ENCODE measurements around the gene APBB1IP.
"Not testable (repeated sequence)": the region's sequence is repeated elsewhere in the genome, so short reads cannot be mapped to it uniquely, and the experiment has no call there.

APBB1IP gene

DNA sequence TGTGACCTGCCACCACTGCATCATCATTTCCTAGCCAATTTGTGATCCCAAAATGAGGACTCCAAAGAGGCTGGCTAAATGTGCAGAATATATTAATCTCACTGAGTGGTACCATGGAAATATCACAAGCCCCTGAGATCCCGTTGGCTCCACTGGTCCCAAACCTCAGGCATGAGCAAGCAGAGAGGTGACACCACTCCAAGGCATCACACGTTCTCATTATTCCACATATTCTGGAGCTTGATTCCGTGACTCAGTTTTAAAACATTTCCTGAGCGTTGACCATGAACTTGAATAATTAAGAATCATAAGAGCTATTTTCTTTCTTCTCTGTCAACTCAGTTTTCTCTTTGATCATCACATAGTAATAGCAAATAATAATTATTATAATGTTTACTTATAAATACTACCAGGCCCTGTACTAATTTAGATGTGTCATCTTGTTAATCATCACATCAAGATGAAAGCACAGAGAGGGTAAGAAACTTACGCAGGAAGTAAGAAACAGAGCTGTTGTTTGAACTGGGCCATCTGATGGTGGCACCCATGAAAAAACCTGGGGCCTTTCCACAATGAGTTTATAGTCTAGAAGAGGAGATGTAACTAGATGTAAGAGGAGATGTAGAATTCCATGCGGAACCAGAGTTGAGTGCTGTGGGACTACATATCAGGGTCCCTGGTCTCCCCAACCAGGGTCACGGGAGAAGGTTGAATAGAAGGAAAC, 3.5 kb downstream of the APBB1IP start:
- DNase-seq (ENCODE audit: low spot score) = no peak

DNA sequence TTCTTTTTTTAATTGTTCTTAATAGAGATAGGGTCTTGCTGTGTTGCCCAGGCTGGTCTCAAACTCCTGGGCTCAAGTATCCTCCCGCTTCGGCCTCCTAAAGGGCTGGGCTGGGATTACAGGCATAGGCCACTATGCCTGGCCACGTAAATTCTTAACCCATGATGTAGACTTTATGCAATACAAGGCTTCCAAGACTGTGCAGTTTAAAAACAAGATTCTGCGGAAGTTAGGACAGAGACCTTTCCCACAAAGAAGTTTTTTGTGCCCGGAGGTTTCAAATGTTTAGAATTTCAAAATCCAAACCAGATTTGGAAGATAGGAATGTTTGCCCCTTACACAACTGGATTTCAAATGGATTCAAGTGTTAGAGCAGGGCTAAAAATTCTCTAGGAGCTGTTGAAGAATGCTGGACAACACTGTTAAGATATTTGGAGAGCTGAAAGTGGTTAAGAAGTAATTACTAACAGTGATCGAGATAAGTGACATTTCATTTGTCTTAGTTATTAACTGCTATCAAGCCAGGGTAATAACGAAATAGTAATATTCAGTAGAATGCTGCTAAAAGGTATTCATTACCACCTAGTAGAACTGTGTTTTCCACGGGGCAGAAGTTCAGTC, 7.4 kb downstream of the APBB1IP start:
- DNase-seq (ENCODE audit: low spot score) = no peak

DNA sequence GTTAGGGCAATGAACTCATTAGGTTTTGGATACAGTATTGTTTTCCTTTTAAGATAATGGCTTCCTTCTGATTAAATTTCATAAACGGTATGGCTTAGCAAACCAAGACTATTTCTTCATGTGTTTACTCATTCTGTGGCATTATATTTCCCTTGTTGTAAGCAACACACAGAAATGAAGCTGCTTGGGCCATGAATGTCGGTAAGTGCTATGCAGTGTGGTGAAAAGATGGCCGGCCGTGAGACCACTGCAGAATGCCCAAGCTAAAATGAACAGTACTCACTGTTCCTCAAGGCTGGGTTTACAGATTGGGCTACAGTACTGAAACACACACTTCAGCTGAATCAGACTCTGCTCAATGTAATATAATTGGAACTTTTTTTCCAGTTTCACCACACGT, 8.1 kb downstream of the APBB1IP start:
- no peak for DNase-seq (ENCODE audit: low spot score)

DNA sequence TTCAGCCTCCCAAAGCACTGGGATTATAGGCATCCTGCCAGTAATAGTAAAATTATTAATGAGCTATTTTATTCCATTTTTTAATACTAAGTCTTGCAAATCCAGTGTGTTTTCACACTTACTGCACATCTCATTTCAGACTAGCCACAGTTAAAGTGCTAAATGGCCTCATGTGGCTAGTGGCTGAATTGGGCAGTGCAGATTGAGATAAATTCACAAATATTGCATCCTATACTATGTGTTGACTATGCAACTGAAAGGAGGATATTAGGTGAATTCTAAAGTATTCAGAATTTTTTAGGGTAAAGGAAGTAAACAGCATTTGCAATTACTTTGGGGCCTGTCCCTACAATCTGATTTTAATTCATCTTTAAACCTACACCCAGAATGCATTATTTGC, 10.2 kb downstream of the APBB1IP start:
- DNase-seq (ENCODE audit: low spot score) = no peak

DNA sequence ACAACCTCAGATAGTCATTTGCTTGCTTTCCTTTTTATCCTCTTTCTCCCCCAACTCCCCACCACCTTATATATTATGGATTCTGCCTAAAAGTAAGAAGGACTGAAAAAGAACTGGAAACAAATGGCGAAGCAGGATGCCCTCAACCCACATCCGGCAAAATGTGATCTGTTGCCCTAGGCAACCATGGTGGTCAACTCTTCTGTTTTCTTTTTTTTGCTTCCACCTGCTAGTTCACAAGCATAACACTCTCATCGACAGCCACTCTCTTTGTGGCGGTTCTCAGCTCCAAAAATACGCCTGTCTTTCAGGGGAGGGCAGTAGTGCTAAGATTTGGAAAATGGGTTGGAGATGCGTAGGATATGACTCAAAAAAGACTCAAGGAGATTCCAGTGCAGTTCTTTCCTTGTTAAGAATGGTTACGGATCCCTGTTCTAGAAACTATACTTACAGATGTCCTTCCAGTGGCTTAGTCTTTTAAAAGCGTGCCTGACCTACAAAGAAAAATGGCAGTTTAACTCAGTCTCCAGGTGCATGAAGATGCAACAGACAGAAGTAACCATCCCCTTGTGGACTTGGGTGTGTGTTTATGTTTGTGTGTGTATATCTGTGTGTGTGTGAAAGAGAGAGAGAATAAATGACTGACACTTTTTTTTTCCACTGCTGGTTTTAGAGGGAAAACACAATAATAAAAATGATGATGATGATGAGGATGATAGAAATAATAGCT, 10.7 kb downstream of the APBB1IP start:
- no peak for DNase-seq (ENCODE audit: low spot score)

DNA sequence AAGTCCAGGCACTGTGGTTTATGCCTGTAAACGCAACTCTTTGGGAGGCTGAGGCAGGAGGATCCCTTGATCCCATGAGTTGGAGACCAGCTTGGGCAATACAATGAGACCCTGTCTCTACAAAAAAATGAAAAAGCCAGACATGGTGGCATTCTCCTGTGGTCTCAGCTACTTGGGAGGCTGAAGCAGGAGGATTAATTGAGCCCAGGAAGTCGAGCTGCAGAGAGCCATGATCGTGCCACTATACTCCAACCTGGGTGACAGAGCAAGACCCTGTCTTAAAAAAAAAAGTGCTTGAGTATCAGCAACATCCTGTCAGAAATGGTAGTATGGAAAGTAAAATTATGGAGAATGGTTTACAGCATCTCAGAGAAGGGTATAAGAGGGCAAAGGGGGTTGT, 11.6 kb downstream of the APBB1IP start:
- DNase-seq (ENCODE audit: low spot score) = no peak

DNA sequence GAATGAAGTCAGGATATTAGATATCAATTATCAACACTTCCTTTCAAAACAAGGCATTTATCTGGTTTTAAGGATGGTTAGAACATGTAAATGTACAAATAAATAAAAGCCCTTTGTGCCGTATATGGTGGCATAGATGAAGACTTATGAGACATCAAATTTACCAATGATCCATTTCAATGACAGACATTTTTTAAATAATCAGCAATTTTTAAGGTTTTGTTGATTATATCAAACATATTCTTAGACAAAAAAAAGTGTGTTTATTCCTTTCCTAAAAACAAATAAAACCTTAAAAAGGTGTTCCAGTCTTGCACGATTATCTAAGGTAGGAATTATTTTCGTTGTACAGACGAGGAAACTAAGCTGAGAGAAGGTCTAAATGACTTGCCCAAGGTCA, 13.8 kb downstream of the APBB1IP start:
- DNase-seq (ENCODE audit: low spot score) = no peak

DNA sequence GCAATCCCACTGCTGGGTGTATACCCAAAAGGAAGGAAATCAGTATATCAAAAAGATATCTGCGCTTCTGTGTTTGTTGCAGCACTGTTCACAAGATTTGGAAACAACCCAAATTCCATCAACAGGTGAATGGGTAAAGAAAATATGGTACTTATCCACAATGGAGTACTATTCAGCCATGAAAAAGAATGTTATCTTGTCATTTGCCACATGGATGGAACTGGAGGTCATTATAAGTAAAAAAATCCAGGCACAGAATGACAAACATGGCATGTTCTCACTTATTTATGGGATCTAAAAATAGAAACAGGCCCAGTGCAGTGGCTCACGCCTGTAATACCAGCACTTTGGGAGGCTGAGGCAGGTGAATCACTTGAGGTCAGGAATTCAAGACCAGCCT, 15.7 kb downstream of the APBB1IP start:
- no peak for DNase-seq (ENCODE audit: low spot score)

DNA sequence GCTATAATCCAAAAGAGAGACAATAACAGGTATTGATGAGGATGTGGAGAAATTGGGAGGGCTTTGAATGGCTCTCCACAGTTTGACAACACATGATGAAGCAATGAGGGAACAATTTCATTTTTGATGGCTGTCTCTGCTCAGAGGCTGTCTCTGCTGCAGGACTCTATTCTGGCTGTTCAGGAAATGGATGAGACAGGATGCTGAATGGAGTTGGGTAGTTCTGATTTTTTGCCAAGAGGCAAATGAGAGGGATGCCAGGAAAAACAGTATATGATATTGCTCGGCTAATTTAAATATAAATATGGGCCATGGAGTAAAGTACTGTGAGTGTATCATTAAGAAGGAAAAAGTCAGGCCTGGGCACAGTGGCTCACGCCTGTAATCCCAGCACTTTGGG, 16.8 kb downstream of the APBB1IP start:
- DNase-seq (ENCODE audit: low spot score) = no peak

DNA sequence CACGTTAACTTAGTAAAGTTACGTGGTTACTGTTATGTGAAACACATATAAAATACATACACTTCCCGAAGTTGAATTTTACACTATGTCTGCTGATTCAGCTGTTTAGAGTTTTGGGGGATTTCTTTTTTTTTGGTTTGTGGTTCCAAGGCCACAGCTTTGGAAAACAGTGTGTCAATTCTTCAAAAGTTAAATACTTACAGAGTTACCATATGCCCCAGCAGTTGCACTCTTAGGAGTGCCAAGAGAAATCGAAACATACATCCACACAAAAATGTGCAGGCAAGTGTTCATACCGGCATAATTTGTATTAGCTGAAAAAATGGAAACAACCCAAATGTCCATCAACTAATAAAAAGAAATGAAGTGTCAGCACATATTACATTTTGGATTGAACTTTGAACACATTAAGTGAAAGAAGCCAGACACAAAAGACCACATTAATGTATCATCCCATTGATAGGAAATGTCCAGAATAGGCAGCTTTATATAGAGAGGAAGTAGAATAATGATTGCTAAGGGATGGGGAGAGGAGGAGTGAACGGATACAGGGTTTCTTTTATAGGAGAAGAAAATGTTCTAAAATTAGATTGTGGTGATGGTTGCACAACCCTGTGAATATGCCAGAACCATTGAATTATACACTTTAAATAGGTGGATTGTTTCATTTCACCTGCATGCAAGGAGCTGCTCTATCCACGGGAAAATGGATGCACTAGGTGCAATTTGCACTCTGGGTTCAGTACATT, 17.6 kb downstream of the APBB1IP start:
- no peak for DNase-seq (ENCODE audit: low spot score)

DNA sequence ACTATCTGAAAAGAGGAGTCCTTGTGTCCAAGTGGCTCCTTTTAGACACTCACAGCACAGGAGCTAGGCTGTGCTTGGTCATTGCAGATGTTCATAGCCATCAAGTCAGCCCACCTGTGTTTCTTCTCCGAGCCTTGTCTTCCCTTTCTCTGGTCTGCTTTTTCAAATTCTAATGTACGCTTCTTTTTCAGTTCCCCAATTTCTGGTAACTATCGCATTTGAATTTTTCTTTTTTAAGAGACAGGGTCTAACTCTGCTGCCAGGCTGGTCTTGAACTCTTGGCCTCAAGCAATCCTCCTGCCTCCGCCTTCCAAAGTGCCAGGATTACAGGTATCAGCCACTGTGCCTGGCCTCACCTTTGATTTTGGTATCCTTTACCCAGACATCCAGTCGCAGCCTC, 18.9 kb downstream of the APBB1IP start:
- DNase-seq (ENCODE audit: low spot score) = no peak

DNA sequence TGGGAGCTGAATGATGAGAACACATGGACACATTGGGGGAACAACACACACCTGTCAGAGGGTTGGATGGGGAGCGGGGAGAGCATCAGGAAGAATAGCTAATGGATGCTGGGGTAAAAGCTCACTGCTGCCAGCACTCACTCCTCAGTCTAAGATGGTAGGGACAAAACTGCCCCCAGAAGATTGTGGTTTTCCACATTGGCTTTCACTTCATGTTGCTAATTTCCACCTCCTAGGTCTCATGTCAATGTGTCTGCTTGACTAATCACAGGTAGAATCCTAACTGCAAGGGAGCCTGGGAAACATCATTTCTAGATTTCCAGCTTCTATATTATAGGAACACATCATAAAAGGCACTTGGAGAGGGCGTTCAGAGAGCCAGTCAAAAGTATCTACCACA, 22.6 kb downstream of the APBB1IP start:
- DNase-seq (ENCODE audit: low spot score) = no peak

DNA sequence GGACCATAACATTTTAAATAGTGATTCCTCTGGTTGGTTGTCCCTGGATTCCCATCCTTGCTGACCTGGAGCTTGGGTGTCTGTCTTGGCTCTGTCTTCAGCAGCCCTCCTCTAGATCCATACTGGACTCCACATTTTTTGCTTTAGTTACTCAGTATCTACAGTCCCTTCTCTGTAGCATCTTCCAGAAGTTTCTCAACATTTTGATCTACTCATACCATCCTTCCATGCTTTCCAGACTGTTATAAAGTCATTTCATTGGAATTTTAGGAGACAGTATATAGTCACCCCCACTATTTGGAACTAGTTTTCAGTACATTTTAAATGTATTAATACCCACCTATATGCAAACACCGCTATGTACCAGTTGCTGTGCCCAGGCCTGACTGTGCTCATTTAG, 25.8 kb downstream of the APBB1IP start:
- no peak for DNase-seq (ENCODE audit: low spot score)

DNA sequence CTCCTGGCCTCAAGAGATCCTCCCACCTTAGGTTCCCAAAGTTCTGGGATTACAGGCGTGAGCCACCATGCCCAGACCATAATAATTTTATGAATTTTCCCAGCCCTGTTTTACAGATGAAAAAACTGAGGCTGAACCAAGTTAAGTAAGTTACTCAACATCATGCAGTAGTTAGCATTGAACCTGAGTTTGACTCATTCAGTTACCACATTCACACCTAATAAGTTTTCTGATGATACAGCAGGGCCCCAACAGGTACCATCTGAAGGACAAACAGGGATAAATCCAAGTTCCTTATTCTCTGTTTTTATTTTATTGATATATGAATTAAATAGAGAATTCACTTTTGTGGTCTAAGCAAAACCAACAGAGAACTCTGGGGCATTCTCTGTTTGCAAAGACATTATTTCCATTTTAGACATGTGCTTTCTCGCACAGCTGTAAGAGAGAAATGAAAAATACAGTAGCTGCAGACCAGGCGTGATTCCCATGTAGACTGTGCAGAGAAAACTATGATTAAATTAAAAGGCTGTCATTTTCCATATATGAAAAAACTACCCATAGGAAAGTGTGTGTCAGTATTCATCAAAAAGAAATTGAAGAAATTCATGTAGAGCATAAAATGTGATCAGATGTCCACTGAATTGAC, 26.6 kb downstream of the APBB1IP start:
- no peak for DNase-seq (ENCODE audit: low spot score)

DNA sequence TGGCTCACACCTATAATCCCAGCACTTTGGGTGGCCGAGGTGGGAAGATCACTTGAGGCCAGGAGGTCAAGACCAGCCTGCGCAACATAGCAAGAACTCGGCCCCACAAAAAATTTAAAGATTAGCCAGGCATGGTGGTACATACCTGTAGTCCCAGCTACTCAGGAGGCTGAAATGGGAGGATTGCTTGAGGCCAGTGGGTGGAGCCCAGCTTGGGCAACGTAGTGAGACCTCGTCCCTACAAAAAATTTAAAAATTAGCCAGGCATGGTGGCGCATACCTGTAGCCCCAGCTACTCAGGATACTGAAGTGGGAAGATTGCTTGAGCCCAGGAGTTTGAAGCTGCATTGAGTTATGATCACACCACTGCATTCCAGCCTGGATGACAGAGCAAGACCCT, 28.4 kb downstream of the APBB1IP start:
- not testable (repeated sequence) for DNase-seq (ENCODE audit: low spot score)

DNA sequence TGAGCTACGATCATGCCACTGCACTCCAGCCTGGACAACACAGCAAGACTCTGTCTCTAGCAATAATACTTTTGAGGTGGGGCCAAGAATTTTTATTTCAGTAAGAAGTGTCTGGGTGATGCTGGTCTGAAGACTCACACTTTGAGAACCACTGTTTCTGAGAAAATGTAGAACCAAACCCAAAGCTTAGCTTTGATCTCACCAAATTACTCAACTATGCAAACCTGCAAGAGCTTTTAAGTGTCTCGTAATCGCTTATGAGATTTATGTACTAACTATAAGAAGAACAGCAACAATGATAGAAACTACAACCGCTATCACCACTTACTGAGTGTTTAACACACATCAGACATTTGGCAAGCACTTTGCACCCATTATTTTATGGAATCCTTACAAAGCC, 29.5 kb downstream of the APBB1IP start:
- no peak for DNase-seq (ENCODE audit: low spot score)

DNA sequence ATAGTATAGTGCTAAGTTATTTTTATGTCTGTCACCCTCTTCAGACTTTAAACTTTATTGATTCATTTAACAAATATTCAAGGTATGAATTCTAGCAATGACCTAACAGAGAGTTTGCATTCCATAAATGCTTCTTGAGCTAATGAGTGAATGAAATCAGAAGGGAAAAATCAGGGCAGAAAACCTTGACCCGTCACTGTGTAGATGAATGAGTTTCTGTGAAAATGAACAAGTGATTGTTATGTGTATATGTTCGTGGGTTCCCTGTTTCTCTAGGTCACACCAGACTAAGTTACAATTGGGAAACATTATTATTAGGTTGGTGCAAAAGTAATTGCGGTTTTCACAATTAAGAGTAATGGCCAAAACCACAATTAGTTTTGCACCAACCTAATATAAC, 30.1 kb downstream of the APBB1IP start:
- no peak for DNase-seq (ENCODE audit: low spot score)

DNA sequence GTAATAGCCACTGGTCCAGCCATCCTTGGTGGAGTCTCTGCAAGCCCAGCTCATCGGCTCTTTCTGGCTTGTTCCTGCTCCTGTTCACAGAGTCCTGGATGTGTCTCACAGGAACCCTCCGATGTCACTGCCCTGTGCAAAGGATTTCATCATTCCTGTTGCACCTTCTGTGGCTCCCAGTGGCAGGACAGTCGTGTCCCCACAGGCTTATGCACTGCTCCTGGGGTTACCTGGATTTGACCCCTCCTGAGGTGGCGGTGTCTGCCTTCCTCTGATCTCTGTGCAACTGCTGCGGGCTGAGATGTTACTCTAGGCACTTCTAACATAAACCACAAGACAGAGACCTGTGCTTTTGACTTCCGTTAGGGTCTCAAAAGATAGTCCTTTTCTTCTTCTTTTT, 30.6 kb downstream of the APBB1IP start:
- DNase-seq (ENCODE audit: low spot score) = no peak

DNA sequence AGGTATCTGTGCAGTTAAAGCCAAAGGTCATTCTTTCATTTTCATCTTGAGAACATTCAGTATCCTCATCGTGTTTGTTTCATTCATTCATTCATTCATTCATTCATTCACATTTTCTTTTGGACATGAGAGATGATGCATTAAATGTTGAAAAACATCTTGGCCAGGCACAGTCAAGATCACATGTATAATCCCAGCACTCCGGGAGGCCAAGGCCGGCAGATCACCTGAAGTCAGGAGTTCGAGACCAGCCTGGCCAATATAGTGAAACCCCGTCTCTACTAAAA, 34.3 kb downstream of the APBB1IP start:
- no peak for DNase-seq (ENCODE audit: low spot score)

DNA sequence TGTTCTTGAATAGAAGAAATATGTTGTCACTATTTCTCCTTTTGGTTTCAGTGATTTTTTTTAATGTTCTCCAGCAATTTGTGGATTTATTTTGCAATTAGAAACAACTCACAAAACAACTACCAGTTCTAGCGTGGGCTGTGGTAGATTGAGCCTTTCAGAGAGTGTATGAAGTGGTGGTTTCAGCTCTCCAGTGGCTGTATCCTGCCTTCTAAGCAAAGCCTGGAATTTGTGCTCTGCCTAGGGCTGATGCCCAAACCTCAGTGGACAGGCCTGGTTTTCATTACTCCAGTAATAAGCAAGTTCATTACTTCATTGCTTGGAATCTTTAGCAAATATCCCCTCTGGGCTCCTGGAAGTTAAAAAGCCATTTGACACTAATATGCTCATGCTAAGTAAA, 35.9 kb downstream of the APBB1IP start:
- DNase-seq (ENCODE audit: low spot score) = no peak

DNA sequence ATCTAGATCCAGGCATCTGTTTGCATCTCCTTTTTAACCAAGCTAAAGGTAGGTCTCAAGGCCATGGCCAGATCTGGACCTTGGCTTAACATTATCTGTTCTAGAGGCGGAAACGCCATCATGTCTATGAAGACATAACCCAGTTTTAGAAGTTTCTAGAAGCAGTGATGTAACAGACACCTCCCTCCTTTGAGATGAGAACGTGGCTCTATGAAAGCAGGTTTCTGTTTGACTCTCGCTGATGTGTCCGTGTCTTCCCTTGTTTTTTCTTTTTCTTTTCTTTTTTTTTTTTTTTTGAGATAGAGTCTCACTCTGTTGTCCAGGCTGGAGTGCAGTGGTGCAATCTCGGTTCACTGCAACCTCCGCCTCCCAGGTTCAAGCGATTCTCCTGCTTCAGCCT, 36.7 kb downstream of the APBB1IP start:
- DNase-seq (ENCODE audit: low spot score) = not testable (repeated sequence)

DNA sequence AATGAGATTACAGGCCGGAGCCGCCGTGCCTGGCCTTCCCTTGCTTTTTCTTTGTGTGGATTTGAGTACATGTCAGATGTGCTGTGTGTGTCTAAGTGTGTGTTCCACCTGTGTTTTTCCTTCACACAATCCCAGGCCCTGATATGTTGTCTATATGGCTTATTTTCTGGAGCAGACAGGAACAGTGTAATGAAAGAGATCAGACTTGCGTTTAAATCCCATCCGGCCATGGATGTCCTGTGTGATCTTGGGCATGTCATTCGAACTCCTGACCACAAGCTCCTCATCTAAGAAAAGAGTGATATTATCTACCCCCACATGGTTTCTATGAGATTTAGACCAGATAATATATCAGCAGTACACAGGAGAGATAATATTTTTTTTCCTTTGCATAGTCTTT, 37.2 kb downstream of the APBB1IP start:
- no peak for DNase-seq (ENCODE audit: low spot score)

Measured in cerebellar cortex (tissue), 1 donor.